HepG2 (cell line): ENCODE measurements around the gene TBC1D30. TPM values are rescaled to one million over a fixed set of nuclear protein-coding genes. Genes with fewer than 3 reads are reported as not detected.

Source experiments
- ATAC-seq: fragments of 200-7000 bp; cut with Tn5 transposase; 3 replicates; pipeline ENCODE4 v1.9.1; 2020; ENCODE audit warnings: mild to moderate bottlenecking, moderate library complexity
- BruUV-seq: library from RNA; stranded (reverse); fragments of 400-500 nt; replicated peaks from 2 replicates; lab custom pipeline; 2021; lab: Mats Ljungman, UMichigan
- CTCF ChIA-PET: fragments of 300-600 bp; formaldehyde crosslinking; extraction: SDS; loops from one replicate; lab custom pipeline; 2021; ENCODE audit warnings: low total read pairs, inconsistent platforms, low intra/inter-chr PET ratio; lab: Yijun Ruan, JAX
- POLR2A ChIA-PET: fragments of 350-600 bp; sonication (Branson Sonifier 250); formaldehyde crosslinking; loops from one replicate; lab custom pipeline; 2020; ENCODE audit warnings: antibody characterized with exemption, inconsistent platforms; lab: Yijun Ruan, JAX
- DNase-seq: peaks from one replicate; pipeline ENCODE4 v3.0.0-alpha.2; 2015; ENCODE audit warnings: low spot score
- FAIRE-seq: peaks from 3 replicates; lab custom pipeline; 2011; peaks lifted over from hg19 to GRCh38; lab: Jason Lieb, UNC
- H2AFZ ChIP-seq: one replicate; pipeline ENCODE4 v1.6.1; 2011; ENCODE audit warnings: low read length, inconsistent platforms
- H3K27ac ChIP-seq: fragments of 300-600 bp; 3 replicates; pipeline ENCODE4 v1.8.0; 2011; ENCODE audit warnings: mixed run types, mild to moderate bottlenecking, mixed read lengths, low read length, inconsistent platforms; ENCODE audit not compliant: insufficient read depth; ENCODE audit errors: extremely low read length
- H3K27me3 ChIP-seq, 2 experiments: fragments of 200-600 bp in 1 of 2; 2 replicates in 1 of 2; 3 replicates in 1 of 2; pipeline versions ENCODE4 v1.6.0 to v1.8.0; 2011; ENCODE audit warnings: low read length in 2 of 2, mild to moderate bottlenecking in 2 of 2, moderate library complexity in 2 of 2, inconsistent platforms in 1 of 2; ENCODE audit not compliant: insufficient read depth in 2 of 2, control insufficient read depth in 1 of 2
- H3K36me3 ChIP-seq, 2 experiments: fragments of 200-600 bp in 1 of 2; replicated peaks in 1 of 2; 2 replicates in 1 of 2; 3 replicates in 1 of 2; pipeline versions ENCODE4 v1.5.1 to v1.8.0; 2011; ENCODE audit warnings: low read length in 2 of 2, inconsistent platforms in 1 of 2; ENCODE audit not compliant: insufficient read depth in 2 of 2, control insufficient read depth in 1 of 2
- H3K4me1 ChIP-seq: 2 replicates; pipeline ENCODE4 v1.5.1; 2012; ENCODE audit warnings: low read length, inconsistent platforms; ENCODE audit not compliant: insufficient read depth
- H3K4me2 ChIP-seq: 2 replicates; pipeline ENCODE4 v1.6.0; 2011; ENCODE audit warnings: low read depth, low read length, inconsistent platforms
- H3K4me3 ChIP-seq, 3 experiments: fragments of 200-600 bp in 1 of 3; sonication (generic), shearing (Covaris generic) in 1 of 3; replicated peaks in 1 of 3; 2 replicates each; pipeline ENCODE4 v1.5.1; 2011 to 2016; ENCODE audit warnings: low read length in 3 of 3, inconsistent platforms in 2 of 3, low read depth in 2 of 3, mild to moderate bottlenecking in 2 of 3, control low read depth in 1 of 3, mixed read lengths in 1 of 3; ENCODE audit not compliant: insufficient read depth in 1 of 3
- H3K79me2 ChIP-seq: one replicate; pipeline ENCODE4 v1.6.1; 2011; ENCODE audit warnings: low read length, inconsistent platforms; ENCODE audit not compliant: insufficient read depth
- H3K9ac ChIP-seq: 2 replicates; pipeline ENCODE4 v1.6.0; 2011; ENCODE audit warnings: mild to moderate bottlenecking, low read depth, low read length, inconsistent platforms; ENCODE audit not compliant: insufficient read depth
- H3K9me3 ChIP-seq: 2 replicates; pipeline ENCODE4 v1.5.1; 2012; ENCODE audit warnings: mild to moderate bottlenecking, low read length
- H4K20me1 ChIP-seq: 2 replicates; pipeline ENCODE4 v1.6.0; 2011; ENCODE audit warnings: inconsistent platforms, mild to moderate bottlenecking, low read length, moderate library complexity; ENCODE audit not compliant: insufficient read depth
- ARID5B ChIP-seq: IDR thresholded peaks from 2 replicates; pipeline ENCODE4 v1.4.0; 2020; ENCODE audit warnings: mild to moderate bottlenecking, missing genetic modification reagents
- CEBPB ChIP-seq: IDR thresholded peaks from 2 replicates; pipeline ENCODE4 v1.6.1; 2011; ENCODE audit warnings: low read depth, low read length, improper control_type of control experiment, borderline replicate concordance
- CEBPG ChIP-seq: IDR thresholded peaks from 2 replicates; pipeline ENCODE4 v1.6.1; 2016
- EP300 ChIP-seq, 3 experiments: sonication (generic) in 1 of 3; formaldehyde crosslinking in 1 of 3; IDR thresholded peaks; 2 replicates each; pipeline versions ENCODE4 v1.5.1 to v1.6.1; 2011 to 2020; ENCODE audit warnings: low read depth in 2 of 3, low read length in 2 of 3, borderline replicate concordance in 1 of 3, improper control_type of control experiment in 1 of 3, mild to moderate bottlenecking in 1 of 3, missing genetic modification reagents in 1 of 3, moderate library complexity in 1 of 3
- FOSL2 ChIP-seq: sonication (generic); formaldehyde crosslinking; IDR thresholded peaks from 2 replicates; pipeline ENCODE4 v1.4.0; 2020; ENCODE audit warnings: missing genetic modification reagents
- HNRNPK ChIP-seq: fragments of 200-400 bp; formaldehyde crosslinking; IDR thresholded peaks from 2 replicates; pipeline ENCODE4 v1.6.1; 2018; ENCODE audit warnings: low read length, low read depth, moderate library complexity, mild to moderate bottlenecking; ENCODE audit not compliant: poor library complexity, severe bottlenecking
- NR2F1 ChIP-seq, 2 experiments: fragments of 450-650 bp in 1 of 2; formaldehyde crosslinking in 1 of 2; IDR thresholded peaks; 2 replicates each; pipeline versions ENCODE4 v1.5.0 to v1.6.1; 2016 to 2020; ENCODE audit warnings: mild to moderate bottlenecking in 1 of 2, missing compliant biosample characterization in 1 of 2, missing genetic modification reagents in 1 of 2, moderate library complexity in 1 of 2
- NR2F6 ChIP-seq, 2 experiments: IDR thresholded peaks; 2 replicates each; pipeline ENCODE4 v1.6.1; 2016; ENCODE audit warnings: antibody characterized with exemption in 1 of 2, mild to moderate bottlenecking in 1 of 2
- ONECUT2 ChIP-seq: sonication (generic); formaldehyde crosslinking; IDR thresholded peaks from 2 replicates; pipeline ENCODE4 v1.4.0; 2020; ENCODE audit warnings: missing genetic modification reagents
- RARA ChIP-seq: IDR thresholded peaks from 2 replicates; pipeline ENCODE4 v1.6.1; 2016; ENCODE audit warnings: missing genetic modification reagents, missing compliant biosample characterization
- SALL1 ChIP-seq: sonication (generic); formaldehyde crosslinking; IDR thresholded peaks from 2 replicates; pipeline ENCODE4 v1.8.0; 2022; ENCODE audit warnings: mild to moderate bottlenecking, missing genetic modification reagents
- SETDB1 ChIP-seq: sonication (generic); formaldehyde crosslinking; IDR thresholded peaks from 2 replicates; pipeline ENCODE4 v1.5.1; 2020; ENCODE audit warnings: missing genetic modification reagents, mild to moderate bottlenecking, borderline replicate concordance
- ZNF121 ChIP-seq: sonication (generic); formaldehyde crosslinking; IDR thresholded peaks from 2 replicates; pipeline ENCODE4 v1.5.0; 2020; ENCODE audit warnings: mild to moderate bottlenecking, missing genetic modification reagents
- WGBS: methylation state at CpG from one replicate; pipeline ENCODE4 v1.1.6; 2017; ENCODE audit warnings: low lambda C conversion rate; 5-methylcytosine and 5-hydroxymethylcytosine counted together
- in situ Hi-C: cut with HindIII; loops from 2 replicates; pipeline ENCODE4 v1.10.0; 2017; ENCODE audit warnings: low pct_unique_long_range_greater_than_20kb; ENCODE audit not compliant: extremely low pct_ligation_motif_present
- intact Hi-C: fragments of 100-400 bp; cut with micrococcal nuclease; formaldehyde crosslinking; loops from one replicate; pipeline ENCODE4 v1.10.0; 2022; ENCODE audit not compliant: unreplicated experiment
- polyA plus RNA-seq, 8 experiments: library from polyadenylated mRNA; depleted of rRNA in 3 of 8; stranded (reverse) in 7 of 8; unstranded in 1 of 8; fragments of >200 nt; fragmentation: Illumina TruSeq in 4 of 8; extraction: Trizol in 4 of 8; gene quantifications; 2 replicates each; pipeline versions ENCODE4 v1.2.1 to v1.2.3, GENCODE V29; 2011 to 2016; ENCODE audit warnings: low read depth in 4 of 8, missing spikeins in 1 of 8, mixed read lengths in 1 of 8; ENCODE audit not compliant: insufficient read depth in 1 of 8
- total RNA-seq, 5 experiments: library from RNA; depleted of rRNA; stranded (reverse); fragments of >200 nt; fragmentation: Illumina TruSeq; extraction: Trizol; gene quantifications; 2 replicates each; pipeline ENCODE4 v1.2.3, GENCODE V29; 2016; ENCODE audit warnings: low read depth in 1 of 5
- TF ChIP-seq, protein P1 (sequence below): sonication (generic); formaldehyde crosslinking; IDR thresholded peaks from 2 replicates; pipeline ENCODE4 v1.5.0; 2020; ENCODE audit warnings: missing genetic modification reagents, mild to moderate bottlenecking, borderline replicate concordance

The TBC1D30 gene
- total and polyA plus RNA-seq, 2 of the 13 experiments (the other 11 are each of a cell fraction or from before 2014, with no cell fraction given) = 0.42 to 0.67 TPM

DNA sequence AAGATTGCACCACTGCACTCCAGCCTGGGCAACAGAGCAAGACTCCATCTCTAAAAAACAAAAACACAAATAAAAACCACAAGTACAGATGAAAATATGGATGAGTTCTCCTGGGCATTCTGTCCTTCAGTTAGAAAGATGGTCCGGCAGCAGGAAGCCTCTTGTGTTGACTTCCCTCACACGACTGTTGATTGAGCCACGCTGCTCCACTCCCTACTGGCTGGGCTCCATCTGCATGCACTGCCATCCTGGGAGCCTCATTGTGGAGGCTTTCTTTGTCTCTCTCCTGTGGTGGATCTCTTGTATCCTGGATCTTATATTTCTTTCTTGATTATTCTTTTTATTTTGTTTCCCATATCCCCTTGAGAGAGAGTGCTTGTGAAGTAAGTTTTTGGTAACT lies 30.8 kb upstream of the TBC1D30 start (continued):
- TF ChIP-seq EP300 (IDR thresholded peaks at IDR 0.05; ENCODE audit: low read depth in 2 of 2, low read length in 2 of 2) = no peak
- no peak for TF ChIP-seq EP300 (CRISPR knock-in tag; IDR thresholded peaks at IDR 0.05; ENCODE audit: borderline replicate concordance)

GRCh38 chr12:64794305-64794704 lies 30.1 kb upstream of the TBC1D30 start:
- 0 out of 2 replicates have a peak overlapping the region, but pooled peaks have one; percentile 10 for H3K4me2 ChIP-seq
- WGBS = 29% methylated on average over 3 of the region's 3 CpGs
- no peak overlapping the region for H3K9ac ChIP-seq
- H3K27ac ChIP-seq = no peak overlapping the region
- ChIA-PET POLR2A (interaction anchor here (1.1 kb wide), 1 partner anchor 14 kb away, joined by 3 read pairs; no protein-coding TSS in a partner anchor), CTCF (no interaction called here)
- no peak overlapping the region for H3K4me3 ChIP-seq
- H3K27me3 ChIP-seq = no peaks in the 10 kb centered on the region
- no peaks in the 10 kb centered on the region for H3K79me2 ChIP-seq
- no peaks in the 10 kb centered on the region for H3K9me3 ChIP-seq
- intact Hi-C loops = no loop called here
- ATAC-seq (no peak), FAIRE-seq (no peak), DNase-seq (no peak)
- no peak overlapping the region for H2AFZ ChIP-seq
- no TSS peak for BruUV-seq
- H4K20me1 ChIP-seq = no peaks in the 10 kb centered on the region
- in situ Hi-C loops = no loop called here
- H3K36me3 ChIP-seq = no peaks in the 10 kb centered on the region
- no peak for TF ChIP-seq SETDB1 (CRISPR knock-in tag)
- TF ChIP-seq CEBPB = peak; percentile 13; the same call in 1 of the 2 replicates
- 0 out of 2 replicates have a peak, but pooled peaks have one; percentile 17 for TF ChIP-seq CEBPG (CRISPR knock-in tag)
- 0 out of 2 replicates have a peak, but pooled peaks have one; percentile 15 for TF ChIP-seq ARID5B (CRISPR knock-in tag)
- peak; percentile 74 for TF ChIP-seq ZNF121
- TF ChIP-seq HNRNPK = no peak
- peak; percentile 18; the same call in 1 of the 2 replicates for TF ChIP-seq FOSL2 (CRISPR knock-in tag)
- no peak for TF ChIP-seq ONECUT2 (CRISPR knock-in tag)
- TF ChIP-seq, protein P1, sequence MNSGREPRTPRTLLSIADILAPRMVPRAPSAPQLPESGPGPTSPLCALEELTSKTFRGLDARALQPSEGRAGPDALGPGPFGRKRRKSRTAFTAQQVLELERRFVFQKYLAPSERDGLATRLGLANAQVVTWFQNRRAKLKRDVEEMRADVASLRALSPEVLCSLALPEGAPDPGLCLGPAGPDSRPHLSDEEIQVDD (CRISPR knock-in tag) = no peak
- TF ChIP-seq NR2F1 (CRISPR knock-in tag; IDR thresholded peaks at IDR 0.05) = peak in 1 of 2 experiments; percentile 60; a peak in 1 of 4 replicates
- TF ChIP-seq RARA (CRISPR knock-in tag) = peak; percentile 55; the same call in 1 of the 2 replicates
- TF ChIP-seq NR2F6 (IDR thresholded peaks at IDR 0.05) = peak; percentile 32; the same call in 1 of the 2 replicates
- TF ChIP-seq NR2F6 (CRISPR knock-in tag; IDR thresholded peaks at IDR 0.05) = peak; percentile 71
- peak; percentile 40; the same call in 1 of the 2 replicates for TF ChIP-seq SALL1
- peaks cover 39% of the 10 kb centered on the region for H3K4me1 ChIP-seq
